Left ventricle myocardium inferior (tissue), 1 donor: ENCODE results near the gene ZBTB25. TPM values are rescaled to one million over a fixed set of nuclear protein-coding genes. Genes with fewer than 3 reads are reported as not detected.
"Not testable (repeated sequence)": the region's sequence is repeated elsewhere in the genome, so short reads cannot be mapped to it uniquely, and the experiment has no call there.

ENCODE experiments used
- DNase-seq: peaks from one replicate; pipeline ENCODE4 v3.0.0-alpha.2; 2020
- H3K27ac ChIP-seq: fragments of 200-600 bp; replicated peaks from 2 replicates; pipeline ENCODE4 v1.8.0; 2021
- H3K27me3 ChIP-seq: fragments of 200-600 bp; 2 replicates; pipeline ENCODE4 v1.8.0; 2021; ENCODE audit warnings: low read depth
- H3K36me3 ChIP-seq: fragments of 200-600 bp; 2 replicates; pipeline ENCODE4 v1.8.0; 2021
- H3K4me1 ChIP-seq: fragments of 200-600 bp; 2 replicates; pipeline ENCODE4 v1.8.0; 2021
- H3K4me3 ChIP-seq: fragments of 200-600 bp; 2 replicates; pipeline ENCODE4 v1.8.0; 2021; ENCODE audit warnings: mild to moderate bottlenecking, moderate library complexity
- H3K9me3 ChIP-seq: fragments of 200-600 bp; replicated peaks from 2 replicates; pipeline ENCODE4 v1.8.0; 2021
- CTCF ChIP-seq: fragments of 200-600 bp; IDR thresholded peaks from 2 replicates; pipeline ENCODE4 v1.8.0; 2021; ENCODE audit warnings: antibody characterized with exemption, mild to moderate bottlenecking, borderline replicate concordance
- intact Hi-C: fragments of 100-400 bp; cut with micrococcal nuclease; formaldehyde crosslinking; loops from one replicate; pipeline ENCODE4 v1.11.0; 2022
- total RNA-seq: library from RNA; stranded (reverse); fragmentation: NEBNext Ultra II Directional; extraction: Animal tissue kit (Norgen Biotek cat#: 25700); gene quantifications from one replicate; pipeline ENCODE4 v1.2.1, GENCODE V29; 2021
- donor health status: DM: no; HTN: yes; CAD: no; lungs with severe emphysema.

The ZBTB25 gene
- total RNA-seq, 1 donor from 2014 or later = 20.8 TPM

- H3K36me3 ChIP-seq = peaks cover 23% of the 10 kb centered on the region
- no peak for DNase-seq
- no peaks in the 10 kb centered on the region for H3K9me3 ChIP-seq
- no peaks in the 10 kb centered on the region for H3K27me3 ChIP-seq
- H3K4me3 ChIP-seq = no peak overlapping the region
- peaks cover 39% of the 10 kb centered on the region for H3K4me1 ChIP-seq
- TF ChIP-seq CTCF = no peak
- no peak overlapping the region for H3K27ac ChIP-seq
- intact Hi-C loops = no loop called here
Measured at GRCh38 chr14:64520699-64521098, 17.1 kb upstream of the ZBTB25 start.

GRCh38 chr14:64518229-64518628 lies 14.6 kb upstream of the ZBTB25 start:
- Histone ChIP-seq H3K9me3 (no peaks in the 10 kb centered on the region), H3K36me3 (peaks cover 19% of the 10 kb centered on the region), H3K4me3 (no peak overlapping the region), H3K27me3 (no peaks in the 10 kb centered on the region), H3K27ac (no peak overlapping the region), H3K4me1 (peaks cover 58% of the 10 kb centered on the region)
- no peak for TF ChIP-seq CTCF
- DNase-seq = no peak
- intact Hi-C loops = no loop called here

GRCh38 chr14:64517667-64518066 lies 14.0 kb upstream of the ZBTB25 start:
- H3K9me3 ChIP-seq, DNase-seq, intact Hi-C loops, H3K27ac ChIP-seq, H3K27me3 ChIP-seq, H3K4me3 ChIP-seq: not testable (repeated sequence)
- H3K4me1 ChIP-seq = peaks cover 64% of the 10 kb centered on the region
- H3K36me3 ChIP-seq = peaks cover 14% of the 10 kb centered on the region

- no peak for DNase-seq
- Histone ChIP-seq H3K4me1 (peaks cover 66% of the 10 kb centered on the region), H3K4me3 (no peak overlapping the region), H3K9me3 (no peaks in the 10 kb centered on the region), H3K36me3 (peaks cover 7% of the 10 kb centered on the region), H3K27ac (no peak overlapping the region), H3K27me3 (no peaks in the 10 kb centered on the region)
- no peak for TF ChIP-seq CTCF
- intact Hi-C loops = no loop called here
Measured at GRCh38 chr14:64516969-64517368, 13.3 kb upstream of the ZBTB25 start.

- Histone ChIP-seq H3K9me3 (no peaks in the 10 kb centered on the region), H3K4me3 (no peak overlapping the region), H3K4me1 (peaks cover 72% of the 10 kb centered on the region), H3K27me3 (no peaks in the 10 kb centered on the region), H3K36me3 (no peaks in the 10 kb centered on the region), H3K27ac (peak overlapping the region; percentile 12)
- intact Hi-C loops = no loop called here
- TF ChIP-seq CTCF = no peak
- no peak for DNase-seq
Measured at GRCh38 chr14:64515053-64515452, 11.4 kb upstream of the ZBTB25 start.

- H3K27ac ChIP-seq = no peak overlapping the region
- no peaks in the 10 kb centered on the region for H3K36me3 ChIP-seq
- H3K27me3 ChIP-seq = no peaks in the 10 kb centered on the region
- intact Hi-C loops = no loop called here
- no peaks in the 10 kb centered on the region for H3K9me3 ChIP-seq
- TF ChIP-seq CTCF = no peak
- H3K4me1 ChIP-seq = peaks cover 83% of the 10 kb centered on the region
- no peak for DNase-seq
- H3K4me3 ChIP-seq = no peak overlapping the region
Measured at GRCh38 chr14:64513271-64513670, 9.6 kb upstream of the ZBTB25 start.
